Activated CD8-positive, alpha-beta memory T cell treated with anti-CD3 and anti-CD28 coated beads, Interleukin-2, amount 50 U/mL, for 48 hours (primary cell): ENCODE measurements around the gene WHRN.

Experiments used
- DNase-seq: peaks from one replicate; pipeline ENCODE4 v3.0.0-alpha.2; 2020

WHRN gene

DNA sequence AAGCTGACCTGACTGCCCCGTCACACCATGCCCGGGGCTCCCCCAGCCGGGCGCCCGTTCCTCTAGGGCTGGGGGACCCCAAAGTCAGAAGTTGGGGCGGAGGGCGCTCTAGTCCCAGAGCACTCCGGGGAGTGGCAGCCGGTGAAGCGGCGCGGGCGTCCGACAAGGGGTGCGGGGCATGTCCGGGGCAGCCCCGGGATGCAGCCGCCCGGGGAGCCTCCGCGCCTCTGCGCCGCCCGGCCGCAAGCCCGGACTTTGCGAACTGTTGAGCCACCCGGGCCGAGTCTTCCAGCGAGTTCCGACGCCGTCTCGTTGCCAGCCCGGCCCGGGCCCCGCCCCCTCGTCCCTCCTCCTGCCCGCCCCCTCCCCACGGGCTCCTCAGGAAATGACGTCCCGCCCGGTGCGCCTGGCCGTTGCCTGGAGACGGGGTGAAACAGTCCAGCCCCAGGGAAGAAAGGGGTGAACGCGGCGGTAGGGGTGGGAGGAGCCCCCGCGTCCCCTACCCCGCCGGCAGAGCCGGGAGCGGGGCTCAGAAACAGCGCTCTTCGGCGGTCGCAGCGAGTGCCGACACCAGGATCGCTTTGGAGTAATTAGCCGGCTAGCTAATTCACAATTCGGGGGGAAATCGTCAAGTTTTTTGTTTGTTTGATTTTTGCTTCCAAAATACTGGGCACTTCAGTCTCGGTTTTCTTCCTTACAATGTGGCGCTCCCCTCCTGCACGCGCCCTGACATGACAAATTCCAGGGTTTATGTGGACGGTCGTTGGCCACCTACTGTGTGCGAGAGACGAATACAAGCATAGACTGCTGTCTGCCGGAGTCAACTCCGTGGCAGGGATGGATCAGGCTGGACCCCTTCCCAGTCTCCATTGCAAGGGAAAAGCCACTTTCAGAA lies at the start of gene WHRN:
Gene WHRN (minus strand): TSS at position 287 of the 895 bp plus-strand sequence. CDS start 672 bp downstream, outside the sequence.
- peak; percentile 93 for DNase-seq

DNA sequence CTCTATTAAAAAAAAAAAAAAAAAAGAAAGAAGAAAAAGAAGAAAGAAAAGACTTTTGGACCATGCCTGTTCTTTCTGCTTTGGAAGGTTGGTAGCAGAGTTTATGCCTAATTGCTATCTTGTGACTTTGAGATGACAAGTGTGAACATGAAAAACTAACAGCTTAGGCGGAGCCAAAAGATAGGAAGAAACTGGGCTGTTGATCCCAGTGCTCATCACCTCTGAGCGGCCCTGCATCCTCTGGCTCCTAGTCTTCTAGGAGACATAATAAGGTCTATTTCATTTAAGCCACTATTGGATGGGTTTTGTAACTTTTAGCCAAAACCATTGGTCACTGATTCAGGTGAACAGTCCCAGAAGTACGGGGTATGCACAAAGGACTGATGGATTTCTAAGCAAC lies 47.9 kb upstream of the WHRN start:
- DNase-seq: no peak

DNA sequence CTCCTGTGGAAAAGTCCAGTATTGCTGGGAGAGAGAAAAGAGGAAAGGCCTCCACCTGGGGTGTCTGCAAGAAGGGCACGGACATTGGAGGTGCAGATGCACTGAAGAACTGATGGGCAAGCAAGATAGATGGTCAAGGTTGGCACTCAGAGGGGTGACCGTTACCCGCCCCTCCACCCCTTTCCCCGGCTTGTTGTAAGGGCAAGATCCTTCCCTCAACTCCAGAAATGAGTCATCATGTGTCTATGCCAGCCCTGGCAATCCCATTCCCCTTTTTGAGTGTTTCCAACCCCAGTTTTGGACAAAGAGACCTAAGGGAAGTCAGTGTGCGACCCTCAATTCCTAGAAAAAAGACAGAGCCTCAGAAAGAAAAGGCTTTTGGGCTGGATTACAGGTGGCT lies 47.4 kb upstream of the WHRN start:
- DNase-seq: no peak

DNA sequence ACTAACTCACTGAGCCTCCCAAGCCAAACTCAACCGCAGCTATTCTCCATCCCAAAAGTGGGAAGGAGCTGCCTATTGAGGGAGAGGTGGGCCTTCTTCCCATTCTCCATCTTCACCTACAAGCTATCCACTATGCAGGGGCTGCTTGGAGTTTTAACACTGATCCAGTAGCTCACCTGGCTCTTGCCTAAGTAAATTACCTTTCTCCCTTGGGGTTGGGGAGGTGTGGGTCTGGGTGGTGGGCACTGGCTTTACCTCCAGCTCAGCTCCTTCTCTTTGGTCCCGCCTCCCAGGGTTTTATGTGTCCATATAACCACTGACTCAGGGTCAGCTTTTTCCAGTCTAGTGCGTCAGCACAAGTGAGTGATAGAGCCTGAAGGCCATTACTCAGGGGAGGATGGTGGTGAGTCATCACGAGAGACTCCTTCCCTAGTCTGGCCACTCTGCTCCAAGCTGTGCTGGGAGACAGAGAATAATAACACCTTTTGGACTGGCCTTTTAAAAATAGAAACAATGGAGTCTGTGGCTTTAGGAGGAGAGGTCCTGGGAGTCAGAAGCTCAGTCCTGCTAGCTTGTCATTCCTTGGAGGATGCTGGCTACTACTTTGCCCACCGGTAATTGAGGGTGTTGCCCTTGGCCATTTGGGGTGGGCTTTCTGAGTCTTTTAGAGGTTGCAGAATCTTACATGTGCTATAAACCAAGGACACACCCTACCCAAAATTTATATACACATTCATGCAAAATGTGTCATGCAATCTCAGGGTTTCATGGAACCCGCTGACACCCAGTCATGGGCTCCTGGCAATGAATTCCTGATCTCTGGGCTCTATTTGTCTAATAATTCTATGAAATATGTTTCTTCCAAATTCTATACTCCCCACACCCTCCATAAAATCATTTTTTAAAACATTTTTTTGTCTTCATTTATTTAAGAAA lies 46.7 kb upstream of the WHRN start:
- DNase-seq: no peak

DNA sequence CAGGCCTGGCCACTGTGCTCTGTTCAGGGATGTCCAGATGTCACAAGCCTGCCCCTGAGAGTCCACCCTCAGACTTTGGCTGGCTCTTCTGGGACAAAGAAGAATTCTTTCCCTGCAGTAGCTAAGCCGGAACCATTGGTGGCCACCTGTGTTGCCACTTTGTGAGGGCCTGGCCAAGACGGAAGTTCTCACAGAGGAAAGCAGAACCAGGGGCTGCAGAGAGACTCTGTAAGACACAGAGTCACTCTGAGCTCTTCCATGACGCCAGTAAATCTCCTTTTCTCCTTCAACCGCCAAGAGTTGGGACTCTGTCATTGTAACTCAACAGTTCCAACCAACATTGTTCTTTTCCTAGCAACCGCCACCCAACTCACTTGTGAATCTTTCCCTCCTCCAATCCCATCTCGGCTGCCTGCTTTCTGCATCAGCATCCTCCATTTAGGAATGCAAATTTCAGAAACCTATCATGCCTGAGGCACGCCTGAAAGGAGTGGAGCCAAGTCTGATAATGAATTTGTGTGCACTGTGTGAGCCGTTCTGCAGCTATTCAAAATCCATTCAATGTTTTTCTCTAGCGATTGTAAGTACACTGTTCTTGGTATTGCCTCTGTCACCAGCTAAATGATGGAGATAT lies 44.5 kb upstream of the WHRN start:
- DNase-seq: no peak

DNA sequence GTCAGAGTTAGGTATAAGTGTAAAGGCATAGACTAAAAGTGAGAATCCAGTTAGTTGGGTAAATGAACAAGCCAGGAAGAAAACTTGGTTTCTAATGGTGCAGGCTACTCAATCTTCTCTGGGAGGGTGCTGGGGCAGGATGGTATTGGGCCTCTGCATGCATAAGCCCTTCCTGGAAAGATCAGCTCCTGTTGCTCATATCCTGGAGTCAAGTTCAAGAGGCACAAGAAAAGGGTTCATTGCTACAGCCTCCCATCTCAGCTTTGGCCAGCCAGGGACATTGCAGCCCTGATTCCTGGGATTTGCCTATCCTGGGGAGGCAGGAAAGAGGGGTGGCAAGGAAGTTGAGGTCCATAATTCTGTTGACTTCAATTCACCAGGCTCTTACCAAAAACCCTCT lies 41.6 kb upstream of the WHRN start:
- peak; percentile 17 for DNase-seq

DNA sequence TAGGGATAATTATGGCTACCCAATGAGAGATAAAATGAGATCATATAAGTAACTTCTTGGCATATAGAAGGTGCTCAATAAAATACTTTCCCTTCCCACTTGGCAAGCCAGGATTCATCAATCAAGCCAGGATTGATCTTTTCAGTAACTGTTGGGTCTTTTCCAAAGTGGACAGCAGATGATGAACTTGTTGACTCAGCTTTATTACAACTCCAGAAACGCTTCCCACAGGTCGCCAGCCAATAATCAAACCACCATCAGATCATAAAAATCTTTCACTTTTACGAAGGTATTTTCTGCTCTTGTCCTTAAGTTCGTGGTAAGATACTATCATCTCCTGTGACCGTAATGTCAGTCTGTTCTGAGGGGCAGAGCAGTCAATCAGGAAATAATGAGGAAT lies 39.8 kb upstream of the WHRN start:
- no peak for DNase-seq

DNA sequence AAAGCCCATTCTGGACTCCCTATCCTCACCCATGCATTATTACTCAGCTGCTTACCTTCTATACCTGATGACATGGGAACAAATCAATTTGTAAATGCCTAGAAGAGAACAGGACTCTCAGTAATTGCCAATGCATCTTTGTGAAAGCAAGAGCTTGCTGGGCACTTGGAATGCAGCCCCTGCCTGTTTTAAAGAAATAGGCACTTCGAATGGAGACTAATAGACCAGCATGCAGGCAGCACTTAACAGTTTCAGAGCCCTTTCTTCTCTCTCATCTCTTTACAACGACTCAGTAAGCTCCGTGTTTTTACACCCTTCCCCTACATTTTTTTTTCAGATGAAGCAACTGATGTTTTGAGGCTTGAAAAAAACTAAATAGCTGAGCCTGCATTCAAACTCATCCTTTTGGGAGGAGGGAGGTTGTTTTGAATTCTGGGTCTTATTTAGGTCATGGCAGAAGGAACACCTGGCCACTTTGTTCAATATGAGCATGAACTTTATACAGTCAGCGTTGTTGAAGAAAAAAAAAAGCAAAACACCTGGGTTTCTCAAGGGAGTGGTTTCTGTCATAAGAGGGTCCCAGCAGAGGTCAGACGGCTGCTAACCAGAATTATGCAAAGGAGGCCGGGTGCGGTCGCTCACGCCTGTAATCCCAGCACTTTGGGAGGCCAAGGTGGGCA lies 34.6 kb upstream of the WHRN start:
- no peak for DNase-seq

DNA sequence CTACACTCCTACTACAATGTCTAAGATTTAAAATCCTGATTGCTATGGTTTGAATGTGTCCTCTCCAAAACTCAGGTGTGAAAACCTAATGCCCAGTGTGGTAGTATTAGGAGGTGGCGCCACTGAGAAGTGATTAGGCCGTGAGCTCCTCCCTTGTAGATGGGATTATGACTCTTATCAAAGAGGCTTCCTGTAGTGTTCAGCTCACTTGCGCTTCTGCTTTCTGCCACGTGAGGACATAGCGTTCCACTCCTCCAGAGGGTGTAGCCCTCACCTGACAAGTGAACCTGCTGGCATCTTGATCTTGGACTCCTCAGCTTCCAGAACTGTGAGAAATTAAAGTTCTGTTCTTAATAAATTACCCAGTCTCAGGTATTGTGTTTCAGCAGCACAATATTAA lies 33.0 kb upstream of the WHRN start:
- no peak for DNase-seq

DNA sequence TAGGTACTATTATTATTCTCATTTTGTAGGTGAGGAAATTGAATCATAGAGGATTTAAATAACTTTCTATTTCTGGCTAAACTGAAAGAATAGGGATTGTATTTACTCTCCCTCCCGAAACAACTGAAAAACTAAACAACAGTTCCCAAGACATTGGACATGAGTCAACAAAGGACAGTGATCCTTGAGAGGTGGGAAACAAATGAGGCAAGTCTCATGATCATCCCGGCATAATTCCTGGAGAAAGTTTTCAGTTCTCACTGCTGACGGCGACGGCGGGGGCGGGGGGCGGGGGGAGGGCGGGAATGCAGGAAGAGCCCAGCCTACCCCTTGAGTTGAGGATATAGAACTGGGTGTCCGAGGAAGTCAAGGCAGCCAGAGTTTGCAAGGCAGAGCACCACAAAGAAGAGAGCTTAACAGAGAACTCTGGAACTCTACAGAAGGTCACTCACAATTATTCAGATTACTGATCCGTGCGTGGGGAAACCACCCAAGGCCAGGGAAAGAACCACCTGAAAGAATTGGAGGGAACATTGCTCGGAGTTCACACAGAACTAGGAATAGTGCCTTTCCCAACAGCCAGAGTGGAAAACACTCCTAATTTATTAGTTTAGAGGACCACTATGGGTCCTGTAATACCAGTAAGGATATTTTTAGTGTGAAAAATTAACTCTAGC lies 27.4 kb upstream of the WHRN start:
- DNase-seq: no peak

DNA sequence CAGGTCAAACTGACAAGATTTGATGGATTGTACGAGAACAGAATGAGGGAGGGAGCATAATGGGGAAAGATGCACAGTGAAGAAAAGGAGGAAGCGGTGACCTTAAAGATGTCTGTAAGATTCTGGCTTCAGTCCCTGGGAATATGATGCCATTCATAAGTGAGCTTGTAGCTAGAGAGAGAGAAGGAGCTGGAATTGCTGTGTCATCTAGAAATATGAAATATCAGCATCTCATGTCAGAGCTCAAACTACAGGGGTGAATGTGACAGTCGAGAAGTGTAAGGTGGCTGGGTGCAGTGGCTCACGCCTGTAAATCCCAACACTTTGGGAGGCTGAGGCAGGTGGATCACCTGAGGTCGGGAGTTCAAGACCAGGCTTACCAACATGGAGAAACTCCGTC lies 24.0 kb upstream of the WHRN start:
- no peak for DNase-seq

DNA sequence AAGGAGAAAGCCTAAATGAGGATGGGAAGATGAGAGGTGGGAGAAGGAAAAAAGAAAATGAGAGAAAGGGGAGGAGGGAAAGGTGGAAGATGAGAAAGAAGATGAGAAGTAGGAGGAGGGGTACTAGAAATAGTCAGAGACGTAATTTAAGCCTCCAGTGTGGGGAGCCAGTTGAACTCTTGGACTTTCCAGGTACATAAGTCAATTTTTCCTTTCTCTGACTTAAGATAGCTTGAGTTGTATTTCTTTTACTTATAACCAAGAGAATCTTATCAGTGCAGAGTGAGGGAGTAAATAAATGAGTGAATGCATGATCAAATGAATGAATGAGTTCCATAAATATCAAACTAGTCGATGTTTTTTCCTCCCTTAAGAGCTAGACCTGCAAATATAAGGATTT lies 21.5 kb upstream of the WHRN start:
- DNase-seq: no peak

DNA sequence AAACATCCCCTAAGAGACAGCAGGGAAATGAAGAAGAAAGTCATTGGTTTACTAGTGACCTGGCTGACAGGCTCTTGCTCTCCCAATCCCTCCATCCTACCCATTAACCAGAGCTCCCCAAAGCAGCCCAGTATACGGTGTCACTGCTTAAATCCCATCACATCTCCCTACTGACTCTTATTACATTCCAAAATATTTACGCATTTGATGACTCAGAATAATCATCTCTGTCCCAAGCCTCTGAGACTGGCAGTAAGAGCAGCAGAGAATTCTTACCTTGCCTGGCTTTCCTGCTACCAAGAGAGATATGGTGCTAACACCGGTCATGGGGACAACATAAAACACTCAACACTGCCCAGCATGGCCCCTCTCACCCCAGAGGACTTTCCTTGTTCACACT lies 20.2 kb upstream of the WHRN start:
- no peak for DNase-seq

DNA sequence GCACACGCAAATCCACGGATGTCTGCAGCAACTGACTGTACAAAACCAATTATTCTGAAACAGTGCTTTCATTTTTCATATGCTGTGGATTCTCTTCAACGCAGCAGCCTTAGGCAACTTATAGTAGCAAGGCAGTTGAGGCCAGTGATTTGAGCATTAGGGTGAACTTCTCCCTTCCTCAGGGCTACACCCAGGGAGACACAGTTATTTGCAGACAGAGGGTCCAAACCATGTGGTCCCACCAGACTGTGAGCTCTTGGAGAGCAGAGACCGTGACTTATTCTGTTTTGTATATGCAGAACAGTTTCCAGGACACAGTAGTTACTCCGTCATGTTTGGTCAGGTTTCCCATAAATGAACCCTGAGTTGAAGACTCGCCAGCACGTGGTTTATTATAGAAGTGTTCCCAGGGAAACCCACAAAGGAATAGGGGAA lies 19.0 kb upstream of the WHRN start:
- DNase-seq: no peak

DNA sequence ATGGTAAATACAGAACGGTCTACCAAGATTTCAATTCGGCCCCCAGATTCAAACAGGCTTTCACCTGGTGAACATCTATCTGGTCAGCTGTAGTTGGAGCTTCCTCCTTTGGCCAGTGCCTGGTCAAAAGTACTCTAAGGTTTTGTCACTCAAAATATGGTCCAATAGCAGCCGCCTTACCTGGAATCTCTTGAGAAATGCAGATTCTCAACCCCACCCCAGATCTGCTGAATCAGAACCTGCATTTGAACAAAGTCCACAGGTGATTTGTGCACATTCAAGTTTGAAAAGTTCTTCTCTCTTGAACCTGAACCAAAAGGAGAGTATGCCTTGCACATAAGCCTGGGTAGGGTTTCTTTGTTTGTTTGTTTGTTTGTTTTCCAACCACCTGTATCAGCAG lies 17.6 kb upstream of the WHRN start:
- DNase-seq: no peak

DNA sequence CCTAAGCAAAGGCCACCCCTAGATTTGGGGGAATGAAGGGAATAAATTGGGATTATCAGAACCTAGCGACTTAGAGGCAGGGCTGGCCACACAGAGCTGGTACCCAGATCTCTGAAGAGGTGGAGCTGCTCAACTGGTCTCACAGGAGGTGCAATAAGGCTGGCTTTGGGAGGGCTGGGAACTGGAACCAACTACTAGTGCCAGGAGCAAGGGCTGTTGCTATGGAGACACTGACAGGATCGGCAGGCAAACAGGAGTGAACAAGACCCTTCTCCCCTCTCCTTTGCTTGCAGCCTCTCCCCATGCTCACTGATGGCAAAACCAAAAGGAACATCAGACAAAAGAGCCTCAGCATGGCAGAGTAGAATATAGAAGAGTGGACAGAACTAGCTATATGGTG lies 17.0 kb upstream of the WHRN start:
- DNase-seq: no peak

DNA sequence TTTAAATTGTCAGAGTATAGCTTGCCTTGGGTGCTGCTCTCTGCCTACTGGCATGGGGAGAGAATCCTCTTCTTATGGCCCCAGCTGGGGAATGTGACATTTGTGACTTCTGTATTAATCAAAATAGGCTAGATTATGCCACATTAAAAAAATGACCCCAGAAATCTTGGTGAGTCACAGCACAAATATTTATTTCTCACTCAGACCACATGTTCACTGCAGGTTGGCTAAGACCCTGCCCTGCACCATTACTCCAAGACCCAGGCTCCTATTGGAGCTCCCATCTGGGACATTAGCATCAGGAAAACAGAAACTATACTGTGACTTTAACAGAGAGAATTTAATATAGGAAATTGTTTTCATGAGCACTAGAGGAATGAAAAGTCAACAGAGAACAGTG lies 16.6 kb upstream of the WHRN start:
- no peak for DNase-seq

DNA sequence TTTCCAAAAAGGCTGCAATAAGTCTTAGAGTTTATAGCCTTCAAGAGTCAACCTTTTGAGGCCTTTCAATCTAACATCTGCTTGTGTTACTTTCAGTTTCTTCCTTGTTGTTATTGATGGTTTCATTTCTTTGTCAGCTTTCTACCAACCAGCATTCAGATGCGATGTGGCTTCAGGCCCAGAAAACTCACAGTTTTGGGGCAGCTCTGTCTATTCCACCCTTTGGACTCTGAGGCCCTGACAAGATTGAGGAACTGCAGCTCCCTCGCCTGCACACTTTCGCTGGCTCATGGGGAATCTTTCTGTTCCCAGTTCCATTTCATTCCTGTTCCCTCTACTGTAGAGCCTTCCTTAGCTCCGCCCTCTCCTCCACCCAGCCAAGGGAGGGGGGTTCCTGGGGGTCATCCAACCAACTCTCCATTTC lies 13.3 kb upstream of the WHRN start:
- no peak for DNase-seq

DNA sequence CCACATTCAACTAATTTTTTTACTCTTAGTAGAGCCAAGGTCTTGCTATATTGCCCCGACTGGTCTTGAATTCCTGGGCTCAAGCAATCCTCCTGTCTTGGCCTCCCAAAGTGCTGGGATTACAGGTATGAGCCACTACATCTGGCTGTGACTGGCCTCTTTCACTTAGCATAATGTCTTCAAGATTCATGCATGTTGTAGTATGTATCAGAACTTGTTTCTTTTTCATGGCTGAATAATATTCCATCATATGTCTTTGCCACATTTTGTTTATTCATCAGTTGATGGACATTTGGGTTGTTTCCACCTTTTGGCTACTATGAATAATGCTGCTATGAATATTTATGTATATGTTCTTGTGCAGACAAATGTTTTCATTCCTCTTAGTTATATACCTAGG lies 12.8 kb upstream of the WHRN start:
- DNase-seq: no peak

DNA sequence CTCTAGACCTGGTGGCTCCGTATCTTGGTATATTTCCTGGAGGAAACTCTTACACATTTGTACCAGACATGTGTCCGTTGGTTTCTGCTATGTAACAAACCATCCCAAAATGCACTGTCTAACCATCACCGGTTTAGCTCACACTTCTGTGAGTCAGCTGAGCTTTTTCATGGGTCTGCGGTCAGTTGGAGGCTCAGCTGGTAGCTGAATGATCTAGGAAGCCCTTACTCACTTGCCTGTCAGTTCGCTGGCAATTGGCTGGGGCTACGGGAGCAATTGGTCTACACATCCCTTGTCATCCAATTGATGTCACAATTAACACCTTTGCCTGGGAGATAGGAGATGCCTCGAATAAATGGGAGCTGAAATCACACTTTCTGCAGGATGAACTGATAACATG lies 11.6 kb upstream of the WHRN start:
- DNase-seq: no peak

DNA sequence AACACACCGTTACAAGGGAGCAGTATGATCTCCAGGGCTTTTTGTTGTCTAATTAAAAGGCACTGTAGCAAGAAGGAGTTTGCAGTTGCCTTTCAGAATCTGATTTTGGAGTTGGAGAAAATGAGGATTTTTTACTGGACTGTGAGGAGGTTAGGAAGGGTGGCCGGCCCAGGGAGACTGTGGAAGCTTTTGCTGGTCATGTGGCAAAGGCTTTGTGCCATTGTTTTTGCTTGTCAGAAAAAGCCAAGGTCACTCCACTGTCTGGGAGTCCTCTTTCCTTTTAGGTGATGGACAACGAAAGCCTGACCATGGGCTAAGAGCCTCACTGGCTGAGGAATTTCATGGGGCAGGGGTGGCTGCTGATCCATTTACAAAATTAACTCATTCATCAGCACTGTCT lies 10.3 kb upstream of the WHRN start:
- no peak for DNase-seq

DNA sequence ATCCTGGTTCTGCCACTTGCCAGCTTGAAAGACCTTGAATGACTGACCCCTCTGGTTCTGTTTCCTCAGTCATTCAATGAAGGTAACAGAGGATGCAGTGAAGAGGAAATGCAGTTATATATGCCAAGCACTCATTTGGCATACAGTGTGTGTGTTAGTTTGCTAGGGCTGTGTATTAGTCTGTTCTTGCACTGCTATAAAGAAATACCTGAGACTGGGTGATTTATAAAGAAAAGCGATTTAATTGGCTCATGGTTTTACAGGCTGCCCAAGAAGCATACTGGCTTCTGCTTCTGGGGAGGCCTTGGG lies 8.6 kb upstream of the WHRN start:
- no peak for DNase-seq
